Vagina (tissue), 2 donors: ENCODE measurements around the gene MED7.

Experiments
- POLR2A ChIP-seq, 2 donors: fragments of 450-650 bp; IDR thresholded peaks; one replicate each; pipeline ENCODE4 v1.6.1; 2017; ENCODE audit warnings: antibody characterized with exemption in 2 of 2, mild to moderate bottlenecking in 2 of 2, moderate library complexity in 2 of 2
- POLR2AphosphoS5 ChIP-seq, 2 donors: sonication (generic); formaldehyde crosslinking; IDR thresholded peaks; one replicate each; pipeline ENCODE4 v1.9.0; 2017; ENCODE audit warnings: antibody characterized with exemption in 2 of 2, mild to moderate bottlenecking in 2 of 2, low read depth in 1 of 2; ENCODE audit not compliant: insufficient read depth in 1 of 2
- TF ChIP-seq, protein P1 (sequence below), 3 experiments: fragments of 450-650 bp in 2 of 3; fragments of 200-600 bp in 1 of 3; sonication (generic) in 1 of 3; IDR thresholded peaks; one replicate each; pipeline ENCODE4 v1.5.1; 2017 to 2019; ENCODE audit warnings: antibody characterized with exemption in 3 of 3, mild to moderate bottlenecking in 2 of 3, moderate library complexity in 2 of 3

DNA sequence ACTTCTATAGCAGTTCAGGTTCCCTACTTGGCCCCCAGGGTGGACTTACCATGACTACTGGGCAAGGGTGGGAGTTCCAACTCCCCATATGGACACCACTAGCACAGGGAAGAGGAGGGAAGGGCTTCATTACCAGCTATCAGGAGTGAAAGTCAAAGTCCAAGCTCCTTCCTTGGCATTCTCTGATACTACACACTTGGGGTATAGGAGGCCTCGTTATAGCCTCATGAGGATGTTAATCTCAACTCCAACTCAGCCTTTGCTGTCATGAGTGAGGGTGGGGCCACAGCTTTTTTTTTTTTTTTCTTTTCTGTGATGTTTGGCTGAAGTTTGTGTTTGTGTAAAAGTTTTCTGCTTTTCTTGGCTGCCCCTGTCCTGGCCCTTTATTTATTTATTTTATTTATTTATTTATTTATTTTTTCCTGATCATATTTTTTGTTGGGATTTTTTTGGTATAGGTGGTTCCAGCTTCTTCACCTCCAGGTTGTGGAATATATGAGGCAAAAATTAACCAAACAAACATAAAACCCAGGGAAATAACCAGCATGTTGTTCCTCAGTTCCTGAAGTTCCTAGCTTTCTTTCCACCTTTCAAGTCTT is 14.7 kb upstream of the MED7 start:
- TF ChIP-seq POLR2A (IDR thresholded peaks at IDR 0.05), result no peak
- TF ChIP-seq, protein P1, sequence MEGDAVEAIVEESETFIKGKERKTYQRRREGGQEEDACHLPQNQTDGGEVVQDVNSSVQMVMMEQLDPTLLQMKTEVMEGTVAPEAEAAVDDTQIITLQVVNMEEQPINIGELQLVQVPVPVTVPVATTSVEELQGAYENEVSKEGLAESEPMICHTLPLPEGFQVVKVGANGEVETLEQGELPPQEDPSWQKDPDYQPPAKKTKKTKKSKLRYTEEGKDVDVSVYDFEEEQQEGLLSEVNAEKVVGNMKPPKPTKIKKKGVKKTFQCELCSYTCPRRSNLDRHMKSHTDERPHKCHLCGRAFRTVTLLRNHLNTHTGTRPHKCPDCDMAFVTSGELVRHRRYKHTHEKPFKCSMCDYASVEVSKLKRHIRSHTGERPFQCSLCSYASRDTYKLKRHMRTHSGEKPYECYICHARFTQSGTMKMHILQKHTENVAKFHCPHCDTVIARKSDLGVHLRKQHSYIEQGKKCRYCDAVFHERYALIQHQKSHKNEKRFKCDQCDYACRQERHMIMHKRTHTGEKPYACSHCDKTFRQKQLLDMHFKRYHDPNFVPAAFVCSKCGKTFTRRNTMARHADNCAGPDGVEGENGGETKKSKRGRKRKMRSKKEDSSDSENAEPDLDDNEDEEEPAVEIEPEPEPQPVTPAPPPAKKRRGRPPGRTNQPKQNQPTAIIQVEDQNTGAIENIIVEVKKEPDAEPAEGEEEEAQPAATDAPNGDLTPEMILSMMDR (IDR thresholded peaks at IDR 0.05), result no peak
- no peak for TF ChIP-seq POLR2AphosphoS5 (IDR thresholded peaks at IDR 0.05; ENCODE audit: insufficient read depth in 1 of 2, low read depth in 1 of 2)
